Activated CD4-positive, CD25-positive, alpha-beta regulatory T cell (primary cell): ENCODE data around the gene CDCA3.

ENCODE experiments used
- DNase-seq, 4 experiments: peaks; one replicate each; lab custom pipeline; 2025; lab: John Stamatoyannopoulos, UW

CDCA3 gene

GRCh38 chr12:6820166-6820565, 30.9 kb downstream of the CDCA3 start:
- no peak for DNase-seq

- no peak for DNase-seq
Measured at GRCh38 chr12:6819106-6820030, 31.7 kb downstream of the CDCA3 start.

- no peak for DNase-seq
Measured at GRCh38 chr12:6818645-6819044, 32.4 kb downstream of the CDCA3 start.

GRCh38 chr12:6818222-6818621, 32.9 kb downstream of the CDCA3 start:
- no peak for DNase-seq

GRCh38 chr12:6817662-6818157, 33.4 kb downstream of the CDCA3 start:
- DNase-seq: no peak

GRCh38 chr12:6817098-6817497, 34.0 kb downstream of the CDCA3 start:
- no peak for DNase-seq

- DNase-seq: no peak
Measured at GRCh38 chr12:6816598-6816997, 34.5 kb downstream of the CDCA3 start.

GRCh38 chr12:6813363-6813762, 37.7 kb downstream of the CDCA3 start:
- no peak for DNase-seq

GRCh38 chr12:6810758-6811157, 40.3 kb downstream of the CDCA3 start:
- no peak for DNase-seq

- no peak for DNase-seq
Measured at GRCh38 chr12:6809056-6809455, 42.0 kb downstream of the CDCA3 start.

GRCh38 chr12:6807170-6807569, 43.9 kb downstream of the CDCA3 start:
- no peak for DNase-seq

- DNase-seq: no peak
Measured at GRCh38 chr12:6799147-6799546, 51.9 kb downstream of the CDCA3 start.
